Measurements from ENCODE around the gene DIPK1A.
"Not testable (repeated sequence)": the region's sequence is repeated elsewhere in the genome, so short reads cannot be mapped to it uniquely, and the experiment has no call there.

The DIPK1A gene

GRCh38 chr1:92975551-92976232 is 14.4 kb upstream of the DIPK1A start:
- DNase-seq, result no peak

- DNase-seq, result not testable (repeated sequence)
Observed at GRCh38 chr1:92974112-92974511, 12.8 kb upstream of the DIPK1A start.

GRCh38 chr1:92973203-92973897 is 12.1 kb upstream of the DIPK1A start:
- no peak for DNase-seq

GRCh38 chr1:92972409-92973129 is 11.3 kb upstream of the DIPK1A start:
- no peak for DNase-seq

GRCh38 chr1:92971932-92972331 is 10.7 kb upstream of the DIPK1A start:
- not testable (repeated sequence) for DNase-seq

- no peak for DNase-seq
Observed at GRCh38 chr1:92970990-92971689, 9.9 kb upstream of the DIPK1A start.

- no peak for DNase-seq
Observed at GRCh38 chr1:92969517-92969916, 8.3 kb upstream of the DIPK1A start.

- no peak for DNase-seq
Observed at GRCh38 chr1:92968138-92969032, 7.1 kb upstream of the DIPK1A start.

GRCh38 chr1:92964998-92965397 is 3.7 kb upstream of the DIPK1A start:
- DNase-seq, result no peak

- no peak for DNase-seq
Observed at GRCh38 chr1:92964316-92964715, 3.1 kb upstream of the DIPK1A start.

GRCh38 chr1:92961896-92962752 is 862 bp upstream of the DIPK1A start:
- peak; percentile 43 for DNase-seq

- DNase-seq, result peak; percentile 68
Observed at GRCh38 chr1:92960395-92961130, 699 bp downstream of the DIPK1A start.

GRCh38 chr1:92958203-92958970 is 2.9 kb downstream of the DIPK1A start:
- no peak for DNase-seq

- no peak for DNase-seq
Observed at GRCh38 chr1:92957030-92957734, 4.1 kb downstream of the DIPK1A start.

GRCh38 chr1:92956254-92957029 is 4.8 kb downstream of the DIPK1A start:
- no peak for DNase-seq

- peak; percentile 13 for DNase-seq
Observed at GRCh38 chr1:92953491-92953890, 7.8 kb downstream of the DIPK1A start.

- no peak for DNase-seq
Observed at GRCh38 chr1:92952714-92953113, 8.5 kb downstream of the DIPK1A start.

- DNase-seq, result no peak
Observed at GRCh38 chr1:92951141-92951582, 10.1 kb downstream of the DIPK1A start.
